Measurements from ENCODE around the gene SIDT2.
A peak's percentile ranks its signal among the peaks of the same experiment; 100 is the strongest.

DNA sequence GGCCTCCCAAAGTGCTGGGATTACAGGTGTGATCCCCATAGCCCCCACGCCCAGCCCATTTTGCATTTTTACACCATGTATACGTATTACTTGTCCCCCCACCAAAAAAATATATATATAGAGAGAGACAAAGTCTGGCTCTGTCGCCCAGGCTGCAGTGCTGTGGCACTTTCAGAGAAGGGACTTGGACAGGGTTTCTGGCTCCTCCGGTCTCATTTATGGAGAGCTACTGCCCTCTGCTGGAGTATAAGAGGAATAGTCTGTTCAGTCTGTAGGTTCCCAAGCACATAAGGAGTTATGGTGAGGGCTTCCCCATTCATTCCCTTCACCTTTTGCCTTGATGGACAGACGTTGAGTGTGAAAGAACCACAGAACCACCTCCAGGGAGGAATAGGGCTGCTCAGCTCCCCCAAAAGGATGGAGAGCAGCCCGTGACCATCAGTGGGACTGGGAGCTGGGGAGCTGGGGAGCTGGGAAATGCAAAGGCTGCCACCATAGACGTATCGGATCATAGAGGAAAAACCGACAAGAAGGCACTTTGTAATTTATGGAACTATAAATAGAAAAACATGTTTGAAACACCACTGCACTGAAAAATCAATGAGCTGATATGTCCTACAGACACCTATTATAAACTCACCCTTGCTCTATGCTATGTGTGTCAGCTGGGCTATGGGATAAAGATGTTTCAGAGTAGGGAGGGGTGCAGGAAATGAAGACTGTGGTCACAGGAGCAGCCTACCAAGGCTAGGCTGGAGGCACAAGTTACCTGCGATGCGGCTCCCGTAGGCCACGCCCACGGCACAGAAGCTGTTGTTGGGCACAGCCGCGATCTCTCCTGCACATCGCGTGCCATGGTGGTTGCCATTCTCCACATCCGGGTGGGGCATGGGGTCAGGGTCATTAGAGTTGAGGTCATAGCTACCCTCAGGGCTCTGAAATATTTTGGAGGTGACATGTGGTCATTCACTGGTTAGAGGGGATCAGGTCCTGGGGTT is 48.1 kb downstream of the SIDT2 start:
- TF ChIP-seq, protein P1, sequence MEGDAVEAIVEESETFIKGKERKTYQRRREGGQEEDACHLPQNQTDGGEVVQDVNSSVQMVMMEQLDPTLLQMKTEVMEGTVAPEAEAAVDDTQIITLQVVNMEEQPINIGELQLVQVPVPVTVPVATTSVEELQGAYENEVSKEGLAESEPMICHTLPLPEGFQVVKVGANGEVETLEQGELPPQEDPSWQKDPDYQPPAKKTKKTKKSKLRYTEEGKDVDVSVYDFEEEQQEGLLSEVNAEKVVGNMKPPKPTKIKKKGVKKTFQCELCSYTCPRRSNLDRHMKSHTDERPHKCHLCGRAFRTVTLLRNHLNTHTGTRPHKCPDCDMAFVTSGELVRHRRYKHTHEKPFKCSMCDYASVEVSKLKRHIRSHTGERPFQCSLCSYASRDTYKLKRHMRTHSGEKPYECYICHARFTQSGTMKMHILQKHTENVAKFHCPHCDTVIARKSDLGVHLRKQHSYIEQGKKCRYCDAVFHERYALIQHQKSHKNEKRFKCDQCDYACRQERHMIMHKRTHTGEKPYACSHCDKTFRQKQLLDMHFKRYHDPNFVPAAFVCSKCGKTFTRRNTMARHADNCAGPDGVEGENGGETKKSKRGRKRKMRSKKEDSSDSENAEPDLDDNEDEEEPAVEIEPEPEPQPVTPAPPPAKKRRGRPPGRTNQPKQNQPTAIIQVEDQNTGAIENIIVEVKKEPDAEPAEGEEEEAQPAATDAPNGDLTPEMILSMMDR (IDR thresholded peaks at IDR 0.05; ENCODE audit: extremely low read depth in 1 of 2, insufficient read depth in 1 of 2, low read depth in 1 of 2, low read length in 2 of 2), result peak; percentile 65 to 76
- TF ChIP-seq JUN (IDR thresholded peaks at IDR 0.05; ENCODE audit: borderline replicate concordance, insufficient read depth, insufficient read length, low read depth) (no peak), POLR2AphosphoS5 (IDR thresholded peaks at IDR 0.05; ENCODE audit: insufficient read depth, low read depth, low read length) (no peak), POLR2A (IDR thresholded peaks at IDR 0.05; ENCODE audit: low read depth, low read length) (no peak), EZH2 (IDR thresholded peaks at IDR 0.05; ENCODE audit: borderline replicate concordance, low read depth, low read length, severe bottlenecking) (no peak), MYC (IDR thresholded peaks at IDR 0.05; ENCODE audit: low read depth, low read length) (no peak), FOS (IDR thresholded peaks at IDR 0.05; ENCODE audit: borderline replicate concordance, insufficient read depth, low read length) (no peak), GATA2 (IDR thresholded peaks at IDR 0.05; ENCODE audit: insufficient read depth, insufficient read length, low read depth, low read length) (no peak)
- TF ChIP-seq, protein P2, sequence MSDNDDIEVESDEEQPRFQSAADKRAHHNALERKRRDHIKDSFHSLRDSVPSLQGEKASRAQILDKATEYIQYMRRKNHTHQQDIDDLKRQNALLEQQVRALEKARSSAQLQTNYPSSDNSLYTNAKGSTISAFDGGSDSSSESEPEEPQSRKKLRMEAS (IDR thresholded peaks at IDR 0.05; ENCODE audit: insufficient read depth, insufficient read length), result no peak

Data from endothelial cell of umbilical vein (primary cell).